ENCODE data around the gene TMEM233.

DNA sequence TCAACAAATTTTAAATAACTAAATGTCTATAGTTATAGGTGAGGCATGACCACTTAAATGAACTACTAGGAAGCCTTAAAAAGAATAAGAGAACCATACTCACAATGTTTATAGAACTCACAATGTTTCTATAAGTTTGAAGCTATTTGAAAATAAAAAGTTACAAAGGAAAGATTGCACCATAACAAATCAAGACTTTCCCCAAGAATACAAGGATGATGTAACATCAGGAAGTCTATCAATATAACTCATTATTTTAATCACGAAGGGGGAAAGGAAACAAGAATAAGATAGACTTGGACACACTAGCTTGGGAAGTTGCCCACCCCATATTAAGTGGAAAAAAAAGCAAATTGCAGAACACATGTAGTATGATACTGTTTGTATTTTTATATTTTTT, 26.9 kb downstream of the TMEM233 start:
- no peak for TF ChIP-seq TAF1 (IDR thresholded peaks at IDR 0.05; ENCODE audit: borderline replicate concordance, low read depth, low read length)
- TF ChIP-seq, protein P1, sequence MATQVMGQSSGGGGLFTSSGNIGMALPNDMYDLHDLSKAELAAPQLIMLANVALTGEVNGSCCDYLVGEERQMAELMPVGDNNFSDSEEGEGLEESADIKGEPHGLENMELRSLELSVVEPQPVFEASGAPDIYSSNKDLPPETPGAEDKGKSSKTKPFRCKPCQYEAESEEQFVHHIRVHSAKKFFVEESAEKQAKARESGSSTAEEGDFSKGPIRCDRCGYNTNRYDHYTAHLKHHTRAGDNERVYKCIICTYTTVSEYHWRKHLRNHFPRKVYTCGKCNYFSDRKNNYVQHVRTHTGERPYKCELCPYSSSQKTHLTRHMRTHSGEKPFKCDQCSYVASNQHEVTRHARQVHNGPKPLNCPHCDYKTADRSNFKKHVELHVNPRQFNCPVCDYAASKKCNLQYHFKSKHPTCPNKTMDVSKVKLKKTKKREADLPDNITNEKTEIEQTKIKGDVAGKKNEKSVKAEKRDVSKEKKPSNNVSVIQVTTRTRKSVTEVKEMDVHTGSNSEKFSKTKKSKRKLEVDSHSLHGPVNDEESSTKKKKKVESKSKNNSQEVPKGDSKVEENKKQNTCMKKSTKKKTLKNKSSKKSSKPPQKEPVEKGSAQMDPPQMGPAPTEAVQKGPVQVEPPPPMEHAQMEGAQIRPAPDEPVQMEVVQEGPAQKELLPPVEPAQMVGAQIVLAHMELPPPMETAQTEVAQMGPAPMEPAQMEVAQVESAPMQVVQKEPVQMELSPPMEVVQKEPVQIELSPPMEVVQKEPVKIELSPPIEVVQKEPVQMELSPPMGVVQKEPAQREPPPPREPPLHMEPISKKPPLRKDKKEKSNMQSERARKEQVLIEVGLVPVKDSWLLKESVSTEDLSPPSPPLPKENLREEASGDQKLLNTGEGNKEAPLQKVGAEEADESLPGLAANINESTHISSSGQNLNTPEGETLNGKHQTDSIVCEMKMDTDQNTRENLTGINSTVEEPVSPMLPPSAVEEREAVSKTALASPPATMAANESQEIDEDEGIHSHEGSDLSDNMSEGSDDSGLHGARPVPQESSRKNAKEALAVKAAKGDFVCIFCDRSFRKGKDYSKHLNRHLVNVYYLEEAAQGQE (IDR thresholded peaks at IDR 0.05; ENCODE audit: low read depth, low read length) = no peak
